Rectal smooth muscle tissue (tissue), 1 donor: Measurements from ENCODE around the gene PCDHGB7.
"Not testable (repeated sequence)": the region's sequence is repeated elsewhere in the genome, so short reads cannot be mapped to it uniquely, and the experiment has no call there.

Experiments used
- H3K27ac ChIP-seq: one replicate; pipeline ENCODE4 v1.7.0; 2013; ENCODE audit warnings: low read depth, low read length, inconsistent platforms
- H3K27me3 ChIP-seq: one replicate; pipeline ENCODE4 v1.7.0; 2013; ENCODE audit warnings: low read length; ENCODE audit not compliant: control insufficient read depth, insufficient read depth
- H3K36me3 ChIP-seq: one replicate; pipeline ENCODE4 v1.7.0; 2013; ENCODE audit warnings: low read length; ENCODE audit not compliant: control insufficient read depth, insufficient read depth
- H3K4me1 ChIP-seq: one replicate; pipeline ENCODE4 v1.7.0; 2013; ENCODE audit warnings: low read length; ENCODE audit not compliant: control insufficient read depth, insufficient read depth
- H3K4me3 ChIP-seq: one replicate; pipeline ENCODE4 v1.7.0; 2013; ENCODE audit warnings: low read length
- H3K9ac ChIP-seq: one replicate; pipeline ENCODE4 v1.7.0; 2013; ENCODE audit warnings: low read length

Gene PCDHGB7

DNA sequence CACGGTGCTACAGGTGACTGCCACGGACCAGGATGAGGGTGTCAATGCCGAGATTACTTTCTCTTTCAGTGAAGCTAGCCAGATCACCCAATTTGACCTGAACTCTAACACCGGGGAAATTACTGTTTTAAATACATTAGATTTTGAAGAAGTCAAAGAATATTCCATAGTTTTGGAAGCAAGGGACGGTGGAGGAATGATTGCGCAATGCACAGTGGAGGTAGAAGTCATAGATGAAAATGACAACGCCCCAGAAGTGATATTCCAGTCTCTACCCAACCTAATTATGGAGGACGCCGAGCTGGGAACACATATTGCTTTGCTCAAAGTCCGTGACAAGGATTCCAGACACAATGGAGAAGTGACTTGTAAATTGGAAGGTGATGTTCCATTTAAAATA lies 28.8 kb upstream of the PCDHGB7 start:
- Histone ChIP-seq H3K27me3 (no peaks in the 10 kb centered on the region), H3K9ac (no peak overlapping the region), H3K27ac (no peak overlapping the region), H3K36me3 (no peaks in the 10 kb centered on the region), H3K4me3 (no peak overlapping the region), H3K4me1 (no peaks in the 10 kb centered on the region)

DNA sequence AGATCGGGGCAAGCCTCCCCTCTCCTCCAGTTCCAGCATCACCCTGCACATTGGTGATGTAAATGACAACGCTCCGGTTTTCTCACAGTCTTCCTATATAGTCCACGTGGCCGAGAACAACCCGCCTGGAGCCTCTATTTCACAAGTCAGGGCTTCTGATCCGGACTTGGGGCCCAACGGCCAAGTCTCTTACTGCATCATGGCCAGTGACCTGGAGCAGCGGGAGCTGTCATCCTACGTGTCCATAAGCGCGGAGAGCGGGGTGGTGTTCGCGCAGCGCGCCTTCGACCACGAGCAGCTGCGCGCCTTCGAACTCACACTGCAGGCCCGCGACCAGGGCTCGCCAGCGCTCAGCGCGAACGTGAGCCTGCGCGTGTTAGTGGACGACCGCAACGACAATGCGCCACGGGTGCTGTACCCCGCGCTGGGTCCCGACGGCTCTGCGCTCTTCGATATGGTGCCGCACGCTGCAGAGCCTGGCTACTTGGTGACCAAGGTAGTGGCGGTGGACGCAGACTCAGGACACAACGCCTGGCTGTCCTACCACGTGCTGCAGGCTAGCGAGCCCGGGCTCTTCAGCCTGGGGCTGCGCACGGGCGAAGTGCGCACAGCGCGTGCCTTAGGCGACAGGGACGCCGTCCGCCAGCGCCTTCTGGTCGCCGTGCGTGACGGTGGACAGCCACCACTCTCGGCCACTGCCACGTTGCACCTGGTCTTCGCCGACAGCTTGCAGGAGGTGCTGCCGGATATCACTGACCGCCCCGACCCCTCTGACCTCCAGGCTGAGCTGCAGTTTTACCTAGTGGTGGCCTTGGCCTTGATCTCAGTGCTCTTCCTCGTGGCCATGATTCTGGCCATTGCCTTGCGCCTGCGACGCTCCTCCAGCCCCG lies 28.1 kb upstream of the PCDHGB7 start:
- Histone ChIP-seq H3K36me3 (no peaks in the 10 kb centered on the region), H3K27me3 (no peaks in the 10 kb centered on the region), H3K4me3 (peak overlapping the region; percentile 29), H3K27ac (no peak overlapping the region), H3K4me1 (no peaks in the 10 kb centered on the region), H3K9ac (no peak overlapping the region)

- no peaks in the 10 kb centered on the region for H3K4me1 ChIP-seq
- H3K27ac ChIP-seq, result no peak within 1 kb of the TSS
- no peaks in the 10 kb centered on the region for H3K27me3 ChIP-seq
- H3K4me3 ChIP-seq, result peak within 1 kb of the TSS; percentile 29
- H3K36me3 ChIP-seq, result no peaks in the 10 kb centered on the region
- no peak within 1 kb of the TSS for H3K9ac ChIP-seq
These were observed 24.9 kb upstream of the PCDHGB7 start, which contains the start of gene PCDHGA8 for GRCh38 chr5:141392429-141393198. PCDHGA8 (plus strand) TSS chr5:141392633; CDS start chr5:141392814, 181 bp downstream.

DNA sequence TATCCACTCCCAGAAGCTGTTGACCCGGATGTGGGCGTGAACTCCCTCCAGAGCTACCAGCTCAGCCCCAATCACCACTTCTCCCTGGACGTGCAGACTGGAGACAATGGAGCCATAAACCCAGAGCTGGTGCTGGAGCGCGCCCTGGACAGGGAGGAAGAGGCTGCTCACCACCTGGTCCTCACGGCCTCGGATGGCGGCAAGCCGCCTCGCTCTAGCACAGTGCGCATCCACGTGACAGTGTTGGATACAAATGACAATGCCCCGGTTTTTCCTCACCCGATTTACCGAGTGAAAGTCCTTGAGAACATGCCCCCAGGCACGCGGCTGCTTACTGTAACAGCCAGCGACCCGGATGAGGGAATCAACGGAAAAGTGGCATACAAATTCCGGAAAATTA lies 24.2 kb upstream of the PCDHGB7 start:
- no peak overlapping the region for H3K4me3 ChIP-seq
- no peaks in the 10 kb centered on the region for H3K27me3 ChIP-seq
- H3K27ac ChIP-seq, result no peak overlapping the region
- H3K36me3 ChIP-seq, result no peaks in the 10 kb centered on the region
- H3K4me1 ChIP-seq, result no peaks in the 10 kb centered on the region
- no peak overlapping the region for H3K9ac ChIP-seq

- not testable (repeated sequence) for H3K27me3 ChIP-seq, H3K27ac ChIP-seq, H3K36me3 ChIP-seq, H3K4me1 ChIP-seq, H3K9ac ChIP-seq, H3K4me3 ChIP-seq
These were observed 22.9 kb upstream of the PCDHGB7 start for GRCh38 chr5:141394401-141395187.

- not testable (repeated sequence) for H3K4me1 ChIP-seq, H3K27ac ChIP-seq, H3K27me3 ChIP-seq, H3K36me3 ChIP-seq, H3K9ac ChIP-seq
- peak within 1 kb of the TSS; percentile 27 for H3K4me3 ChIP-seq
These were observed 19.5 kb upstream of the PCDHGB7 start, which contains the start of gene PCDHGB5 for GRCh38 chr5:141397756-141398551. PCDHGB5 (plus strand) TSS chr5:141397947; CDS start chr5:141398128, 181 bp downstream.

- Histone ChIP-seq H3K27me3 (no peaks in the 10 kb centered on the region), H3K4me3 (no peak overlapping the region), H3K36me3 (no peaks in the 10 kb centered on the region)
These were observed 18.9 kb upstream of the PCDHGB7 start for GRCh38 chr5:141398608-141399007.

DNA sequence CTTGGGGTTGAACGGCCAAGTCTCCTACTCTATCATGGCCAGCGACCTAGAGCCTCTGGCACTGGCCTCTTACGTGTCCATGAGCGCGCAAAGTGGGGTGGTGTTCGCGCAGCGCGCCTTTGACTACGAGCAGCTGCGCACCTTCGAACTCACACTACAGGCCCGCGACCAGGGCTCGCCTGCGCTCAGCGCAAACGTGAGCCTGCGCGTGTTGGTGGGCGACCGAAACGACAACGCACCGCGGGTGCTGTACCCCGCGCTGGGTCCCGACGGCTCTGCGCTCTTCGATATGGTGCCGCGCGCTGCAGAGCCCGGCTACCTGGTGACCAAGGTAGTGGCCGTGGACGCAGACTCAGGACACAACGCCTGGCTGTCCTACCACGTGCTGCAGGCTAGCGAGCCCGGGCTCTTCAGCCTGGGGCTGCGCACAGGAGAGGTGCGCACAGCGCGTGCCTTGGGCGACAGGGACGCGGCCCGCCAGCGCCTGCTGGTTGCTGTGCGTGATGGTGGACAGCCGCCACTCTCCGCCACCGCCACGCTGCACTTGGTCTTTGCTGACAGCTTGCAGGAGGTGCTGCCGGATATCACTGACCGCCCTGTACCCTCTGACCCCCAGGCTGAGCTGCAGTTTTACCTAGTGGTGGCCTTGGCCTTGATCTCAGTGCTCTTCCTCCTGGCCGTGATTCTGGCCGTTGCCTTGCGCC lies 17.8 kb upstream of the PCDHGB7 start:
- H3K27me3 ChIP-seq, result no peaks in the 10 kb centered on the region
- H3K4me1 ChIP-seq, result no peaks in the 10 kb centered on the region
- H3K4me3 ChIP-seq, result peak overlapping the region; percentile 36

More at GRCh38 chr5:141398608-141399007, 18.9 kb upstream of the PCDHGB7 start:
- H3K9ac ChIP-seq, result no peak overlapping the region
- H3K27ac ChIP-seq, result no peak overlapping the region
- no peaks in the 10 kb centered on the region for H3K4me1 ChIP-seq

GRCh38 chr5:141402553-141403243 lies 14.8 kb upstream of the PCDHGB7 start, which contains the start of gene PCDHGA9:
PCDHGA9 (plus strand) TSS chr5:141402778; CDS start chr5:141402953, 175 bp downstream.
- no peaks in the 10 kb centered on the region for H3K4me1 ChIP-seq
- H3K27me3 ChIP-seq, result no peaks in the 10 kb centered on the region
- peak within 1 kb of the TSS; percentile 40 for H3K4me3 ChIP-seq
- no peak within 1 kb of the TSS for H3K9ac ChIP-seq
- H3K36me3 ChIP-seq, result no peaks in the 10 kb centered on the region
- no peak within 1 kb of the TSS for H3K27ac ChIP-seq

More for the DNA sequence above, 17.8 kb upstream of the PCDHGB7 start:
- H3K9ac ChIP-seq, result no peak overlapping the region
- H3K36me3 ChIP-seq, result no peaks in the 10 kb centered on the region
- H3K27ac ChIP-seq, result no peak overlapping the region

- peak overlapping the region; percentile 40 for H3K4me3 ChIP-seq
- H3K36me3 ChIP-seq, result no peaks in the 10 kb centered on the region
- H3K27me3 ChIP-seq, result no peaks in the 10 kb centered on the region
- no peak overlapping the region for H3K27ac ChIP-seq
- H3K4me1 ChIP-seq, result no peaks in the 10 kb centered on the region
- no peak overlapping the region for H3K9ac ChIP-seq
These were observed 14.1 kb upstream of the PCDHGB7 start for GRCh38 chr5:141403387-141403786.
